ENCODE data around the gene SMYD3. TPM values are rescaled to one million over a fixed set of nuclear protein-coding genes. Genes with fewer than 3 reads are reported as not detected.

The SMYD3 gene
- total and polyA plus RNA-seq, 12 donors, result 13.5 to 78.2 (median 26.8) TPM

DNA sequence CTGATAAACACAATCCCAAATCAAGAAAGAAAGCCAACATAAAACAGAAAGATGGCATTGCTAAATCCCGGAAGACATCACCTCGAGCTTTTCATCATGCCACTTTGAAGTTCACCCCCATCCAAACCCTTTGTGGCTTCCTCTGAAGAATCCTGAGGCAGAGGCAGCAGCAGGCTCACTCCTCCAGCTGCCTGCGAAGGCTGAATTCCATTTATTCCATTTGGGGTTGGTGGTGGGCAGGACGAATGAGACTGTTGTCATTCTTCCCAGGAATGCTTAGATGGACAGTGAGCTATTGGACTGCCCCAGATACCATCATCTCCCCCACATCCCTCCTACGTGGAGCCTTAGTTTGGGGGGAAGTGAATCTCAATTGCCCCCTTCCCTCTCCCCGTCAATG, 437.5 kb downstream of the SMYD3 start:
- DNase-seq, result no peak
- intact Hi-C loops (cut with DNase I), result no loop called here

DNA sequence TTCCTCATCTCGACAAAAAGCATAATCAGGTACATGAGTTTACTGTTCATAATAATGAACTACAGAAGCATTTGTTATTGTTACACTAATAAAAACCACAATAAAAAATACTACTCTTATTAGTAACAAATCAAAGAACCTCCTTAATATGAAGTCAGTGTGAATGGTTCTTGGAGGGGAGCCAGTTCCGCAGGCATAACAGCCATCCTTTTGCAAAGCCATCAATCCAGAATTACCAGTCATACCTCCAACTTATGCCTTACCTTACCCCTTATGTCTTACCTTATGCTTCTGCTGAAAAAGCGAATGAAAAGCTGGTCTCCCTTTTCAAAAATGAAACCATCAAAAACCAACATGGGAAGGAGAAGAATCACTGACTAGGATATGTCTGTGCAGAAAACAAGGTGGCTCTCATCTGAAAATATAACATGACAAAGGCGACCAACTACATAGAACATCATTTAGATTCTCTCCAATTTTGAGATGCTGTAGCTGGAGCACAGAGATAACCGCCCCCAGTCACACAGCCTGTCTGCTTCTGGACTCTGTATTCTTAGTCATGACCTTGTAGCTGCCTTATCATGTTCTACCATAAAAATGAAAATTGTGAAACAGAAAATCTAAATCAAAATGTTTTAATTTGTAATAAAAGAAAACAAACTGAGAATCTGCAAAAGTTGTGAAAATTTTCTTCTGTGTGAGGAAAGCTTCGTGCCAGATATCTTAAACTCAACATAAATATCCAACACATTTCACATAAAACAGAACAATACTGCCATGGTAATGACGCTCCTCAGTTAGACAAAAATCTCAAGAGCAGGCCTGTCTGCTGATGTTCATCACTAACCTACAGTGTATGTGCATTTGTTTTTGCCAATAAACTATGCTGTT, 438.2 kb downstream of the SMYD3 start:
- peaks cover 0 to 5% of the 10 kb centered on the region in 2 donors for H3K4me1 ChIP-seq (replicated peaks in 1 of 2)
- intact Hi-C loops (cut with DNase I), result no loop called here
- TF ChIP-seq CTCF (IDR thresholded peaks at IDR 0.05), result no peak
- TF ChIP-seq POLR2A (IDR thresholded peaks at IDR 0.05), result no peak

More for the DNA sequence above, 437.5 kb downstream of the SMYD3 start:
- H3K9me3 ChIP-seq (replicated peaks in 1 of 3), result no peaks in the 10 kb centered on the region
- no peaks in the 10 kb centered on the region for H3K36me3 ChIP-seq (replicated peaks in 1 of 2)
- no peak overlapping the region for H3K4me3 ChIP-seq
- no peak for TF ChIP-seq CTCF (IDR thresholded peaks at IDR 0.05)
- no peak for TF ChIP-seq POLR2A (IDR thresholded peaks at IDR 0.05)
- no peaks in the 10 kb centered on the region for H3K27me3 ChIP-seq
- 87 to 96% (median 90%) methylated on average over 6 of the region's 6 CpGs for WGBS, 4 donors
- H3K4me1 ChIP-seq (replicated peaks in 1 of 2), result peaks cover 0 to 5% of the 10 kb centered on the region in 2 donors
- no peak overlapping the region for H3K27ac ChIP-seq

DNA sequence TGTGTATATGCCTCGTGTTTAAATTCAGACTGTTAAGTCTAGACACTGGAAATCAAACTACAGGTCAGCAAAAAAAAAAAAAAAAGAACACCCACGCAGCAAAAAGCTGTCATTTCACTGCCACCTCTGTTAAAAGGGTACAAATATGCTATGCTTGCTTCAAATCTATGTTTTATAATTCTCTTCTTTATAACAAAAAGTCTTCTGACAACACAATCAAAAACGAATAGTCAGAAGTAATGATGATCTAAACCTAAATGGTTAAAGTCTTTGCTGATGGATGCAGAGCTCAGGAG, 438.9 kb downstream of the SMYD3 start:
- no peaks in the 10 kb centered on the region for H3K36me3 ChIP-seq (replicated peaks in 1 of 2)
- H3K9me3 ChIP-seq (replicated peaks in 1 of 3), result no peaks in the 10 kb centered on the region
- no peak overlapping the region for H3K4me3 ChIP-seq
- no peaks in the 10 kb centered on the region for H3K27me3 ChIP-seq
- peaks cover 0 to 5% of the 10 kb centered on the region in 2 donors for H3K4me1 ChIP-seq (replicated peaks in 1 of 2)
- WGBS, 4 donors, result 81 to 89% (median 87%) methylated on average over 3 of the region's 3 CpGs
- DNase-seq, result no peak
- no peak for TF ChIP-seq CTCF (IDR thresholded peaks at IDR 0.05)
- no peak for TF ChIP-seq POLR2A (IDR thresholded peaks at IDR 0.05)
- H3K27ac ChIP-seq, result no peak overlapping the region
- intact Hi-C loops (cut with DNase I), result no loop called here

More for the DNA sequence above, 438.2 kb downstream of the SMYD3 start:
- H3K27me3 ChIP-seq, result no peaks in the 10 kb centered on the region
- H3K4me3 ChIP-seq, result no peak overlapping the region
- H3K9me3 ChIP-seq (replicated peaks in 1 of 3), result no peaks in the 10 kb centered on the region
- DNase-seq, result peak in 3 of 7 donors; percentile 11 to 37 (median 32)
- WGBS, 4 donors, result 79 to 87% (median 85%) methylated on average over 7 of the region's 7 CpGs
- H3K36me3 ChIP-seq (replicated peaks in 1 of 2), result no peaks in the 10 kb centered on the region
- H3K27ac ChIP-seq, result no peak overlapping the region

DNA sequence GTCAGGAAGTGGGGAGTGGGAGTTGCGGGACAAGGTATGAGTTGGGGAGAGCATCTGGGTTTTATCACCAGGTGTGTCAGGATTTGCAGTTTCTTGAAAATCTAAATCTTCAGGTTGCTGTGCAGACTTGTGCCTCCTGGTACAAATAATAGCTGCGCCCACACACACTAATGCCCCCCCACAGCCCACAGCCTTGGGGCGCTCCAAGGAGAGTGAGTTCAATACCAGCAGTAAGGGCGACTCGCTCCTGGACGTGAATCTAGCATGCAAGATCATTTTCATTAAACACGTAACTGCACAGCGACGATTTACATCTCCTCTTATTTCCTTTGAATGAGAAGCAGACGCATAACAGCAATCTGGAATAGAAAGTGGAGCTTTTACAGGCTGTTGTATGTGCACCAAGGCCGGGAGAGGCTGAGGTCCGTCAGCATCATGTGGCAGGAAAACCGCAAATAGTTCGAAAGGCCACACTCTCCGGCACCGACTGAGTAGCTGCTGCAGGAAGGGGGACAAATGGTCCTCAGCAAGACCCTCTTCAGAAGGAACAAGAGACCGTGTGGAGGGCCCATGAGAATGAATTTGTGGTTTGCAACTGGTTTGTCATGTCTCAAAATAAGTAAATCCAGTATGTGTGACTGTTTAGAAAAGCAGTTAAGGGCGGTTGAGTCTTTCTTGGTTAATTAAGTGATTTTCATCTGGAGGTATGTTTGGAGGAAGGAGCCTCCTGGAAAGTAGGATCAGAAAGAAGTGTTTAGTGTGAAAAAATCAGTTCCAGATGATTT, 439.5 kb downstream of the SMYD3 start:
- no peaks in the 10 kb centered on the region for H3K36me3 ChIP-seq (replicated peaks in 1 of 2)
- TF ChIP-seq POLR2A (IDR thresholded peaks at IDR 0.05) (no peak), CTCF (IDR thresholded peaks at IDR 0.05) (no peak)
- 72 to 81% (median 75%) methylated on average over 18 of the region's 18 CpGs for WGBS, 4 donors
- no peak for DNase-seq
- H3K4me3 ChIP-seq, result no peak overlapping the region
- no peaks in the 10 kb centered on the region for H3K27me3 ChIP-seq
- no peak overlapping the region for H3K27ac ChIP-seq
- no peaks in the 10 kb centered on the region for H3K9me3 ChIP-seq (replicated peaks in 1 of 3)
- H3K4me1 ChIP-seq (replicated peaks in 1 of 2), result peaks cover 0 to 5% of the 10 kb centered on the region in 2 donors
- intact Hi-C loops (cut with DNase I), result no loop called here

Data from adrenal gland (tissue), 12 donors.